GM12801 (cell line): Measurements from ENCODE around the gene GRID1.

Experiments
- CTCF ChIP-seq: IDR thresholded peaks from one replicate; pipeline ENCODE4 v1.5.1; 2011; ENCODE audit warnings: control low read depth; ENCODE audit not compliant: insufficient read length; ENCODE audit errors: extremely low read depth

GRID1 gene

GRCh38 chr10:86188796-86189558 is 177.6 kb downstream of the GRID1 start:
- no peak for TF ChIP-seq CTCF

- no peak for TF ChIP-seq CTCF
These were observed 178.3 kb downstream of the GRID1 start for GRCh38 chr10:86188326-86188725.

GRCh38 chr10:86187499-86188239 is 178.9 kb downstream of the GRID1 start:
- no peak for TF ChIP-seq CTCF

GRCh38 chr10:86186633-86187032 is 180.0 kb downstream of the GRID1 start:
- no peak for TF ChIP-seq CTCF

- TF ChIP-seq CTCF = no peak
These were observed 184.0 kb downstream of the GRID1 start for GRCh38 chr10:86182595-86182994.

- no peak for TF ChIP-seq CTCF
These were observed 184.4 kb downstream of the GRID1 start for GRCh38 chr10:86182150-86182549.

- no peak for TF ChIP-seq CTCF
These were observed 185.7 kb downstream of the GRID1 start for GRCh38 chr10:86180861-86181260.
